Measurements from ENCODE around the gene LRRC3C.
"Not testable (repeated sequence)": the region's sequence is repeated elsewhere in the genome, so short reads cannot be mapped to it uniquely, and the experiment has no call there.

The LRRC3C gene

DNA sequence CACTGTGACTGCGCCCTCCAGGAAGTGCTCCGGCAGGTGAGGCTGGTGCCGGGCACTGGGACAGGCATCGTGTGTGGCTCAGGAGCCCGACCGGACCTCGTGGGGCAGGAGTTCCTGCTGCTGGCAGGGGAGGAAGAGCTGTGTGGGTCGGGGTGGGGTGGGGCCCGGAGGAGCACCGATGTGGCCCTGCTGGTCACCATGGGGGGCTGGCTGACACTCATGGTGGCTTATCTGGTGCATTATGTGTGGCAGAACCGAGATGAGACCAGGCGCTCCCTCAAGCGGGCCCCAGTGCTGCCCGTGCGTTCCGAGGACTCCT lies 16.8 kb downstream of the LRRC3C start:
- H3K27ac ChIP-seq: no peak overlapping the region
- no peak for DNase-seq (ENCODE audit: low read depth, low spot score)

DNA sequence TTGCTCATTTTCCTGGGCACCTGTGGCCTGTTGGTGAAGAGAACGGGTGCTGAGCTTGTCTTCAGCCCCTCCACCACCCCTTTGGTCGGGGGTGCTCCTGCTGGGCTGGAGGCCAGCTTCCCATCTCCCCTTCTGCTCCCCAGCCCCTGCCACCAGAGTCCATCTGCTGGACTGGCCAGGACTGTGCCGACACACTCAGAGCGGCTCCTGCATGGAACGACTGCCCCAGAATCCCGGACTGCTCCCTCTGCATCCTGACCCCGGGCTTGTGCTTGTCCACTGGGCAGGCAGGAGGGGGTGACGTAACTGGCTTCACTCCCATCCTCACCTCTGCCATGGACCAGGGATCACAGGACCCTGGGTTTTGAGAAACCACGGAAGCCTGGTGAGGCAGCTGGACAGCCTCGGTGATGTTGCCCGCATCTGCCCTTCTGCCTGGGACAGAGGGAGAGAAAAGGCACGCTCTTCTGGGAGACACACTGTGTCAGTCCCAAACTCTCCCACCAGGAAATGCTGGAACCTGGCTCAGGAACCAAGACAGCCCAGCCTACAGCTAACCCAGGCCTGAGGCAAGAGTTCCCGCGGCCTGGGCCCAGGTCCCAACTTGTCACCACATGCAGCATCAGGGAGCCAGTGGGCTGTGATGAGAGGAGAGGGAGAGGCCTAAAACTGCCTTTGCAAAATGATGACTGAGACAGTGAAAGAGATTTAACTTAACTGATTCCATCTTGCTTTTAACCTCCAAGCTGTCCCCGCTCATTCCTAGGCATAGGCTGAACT lies 19.2 kb downstream of the LRRC3C start:
- DNase-seq (ENCODE audit: low read depth, low spot score): no peak
- H3K27ac ChIP-seq: no peak overlapping the region

DNA sequence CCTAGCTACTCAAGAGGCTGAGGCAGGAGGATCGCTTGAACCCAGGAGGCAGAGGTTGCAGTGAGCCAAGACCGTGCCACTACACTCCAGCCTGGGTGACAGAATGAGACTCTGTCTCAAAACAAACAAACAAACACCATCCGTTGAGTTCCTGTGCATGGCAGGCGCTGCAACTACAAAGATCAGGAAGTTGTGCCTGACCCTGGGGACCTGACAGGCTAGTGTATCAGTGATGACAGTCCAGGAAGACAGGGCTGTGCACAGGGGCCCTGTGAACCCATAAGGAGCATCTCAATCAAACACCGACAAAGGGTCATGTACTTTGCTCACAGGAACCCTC lies 20.9 kb downstream of the LRRC3C start:
- H3K27ac ChIP-seq; DNase-seq (ENCODE audit: low read depth, low spot score): not testable (repeated sequence)

DNA sequence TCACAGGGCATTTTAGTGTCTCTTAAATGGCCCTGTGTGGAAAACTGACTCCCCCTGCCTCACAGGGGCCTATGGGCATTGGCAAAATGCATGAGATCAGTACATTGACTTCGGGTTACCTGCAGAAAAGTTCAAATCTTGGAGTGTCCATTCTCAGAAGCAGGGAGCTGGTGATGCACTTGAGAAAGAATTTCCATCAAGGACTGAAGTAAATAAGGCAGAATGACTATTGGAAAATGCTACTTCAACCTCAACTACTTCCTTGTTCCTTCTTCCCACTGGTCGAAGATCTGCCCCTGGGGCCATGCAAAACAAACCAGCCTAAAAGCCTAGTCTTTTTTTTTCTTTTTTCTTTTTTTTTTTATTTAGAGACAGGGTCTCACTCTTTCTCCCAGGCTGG lies 21.5 kb downstream of the LRRC3C start:
- no peak overlapping the region for H3K27ac ChIP-seq
- DNase-seq (ENCODE audit: low read depth, low spot score): no peak

DNA sequence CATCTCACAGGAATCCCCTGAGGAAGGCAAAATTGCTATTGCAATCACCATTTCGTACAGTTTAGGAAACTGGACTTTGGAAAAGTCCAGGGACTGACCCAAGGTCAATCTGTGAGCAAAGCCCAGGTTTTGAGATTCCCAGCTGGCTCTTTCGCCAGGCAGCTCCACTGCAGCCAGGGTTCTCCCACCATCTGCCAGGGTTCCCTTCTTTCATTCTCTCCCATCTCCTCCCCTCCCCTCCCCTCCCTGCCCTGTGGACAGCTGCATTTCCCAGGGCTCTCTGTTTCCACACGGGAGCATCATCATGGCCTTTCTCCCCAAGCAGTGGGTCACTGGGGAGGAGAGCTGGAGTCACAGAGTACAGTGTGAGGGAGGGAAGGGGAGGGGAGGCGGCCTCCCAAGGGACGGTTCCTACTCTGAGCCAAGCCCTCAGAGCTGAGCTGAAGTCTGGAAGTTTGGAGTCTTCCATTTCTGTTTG lies 23.4 kb downstream of the LRRC3C start:
- no peak overlapping the region for H3K27ac ChIP-seq
- no peak for DNase-seq (ENCODE audit: low read depth, low spot score)

DNA sequence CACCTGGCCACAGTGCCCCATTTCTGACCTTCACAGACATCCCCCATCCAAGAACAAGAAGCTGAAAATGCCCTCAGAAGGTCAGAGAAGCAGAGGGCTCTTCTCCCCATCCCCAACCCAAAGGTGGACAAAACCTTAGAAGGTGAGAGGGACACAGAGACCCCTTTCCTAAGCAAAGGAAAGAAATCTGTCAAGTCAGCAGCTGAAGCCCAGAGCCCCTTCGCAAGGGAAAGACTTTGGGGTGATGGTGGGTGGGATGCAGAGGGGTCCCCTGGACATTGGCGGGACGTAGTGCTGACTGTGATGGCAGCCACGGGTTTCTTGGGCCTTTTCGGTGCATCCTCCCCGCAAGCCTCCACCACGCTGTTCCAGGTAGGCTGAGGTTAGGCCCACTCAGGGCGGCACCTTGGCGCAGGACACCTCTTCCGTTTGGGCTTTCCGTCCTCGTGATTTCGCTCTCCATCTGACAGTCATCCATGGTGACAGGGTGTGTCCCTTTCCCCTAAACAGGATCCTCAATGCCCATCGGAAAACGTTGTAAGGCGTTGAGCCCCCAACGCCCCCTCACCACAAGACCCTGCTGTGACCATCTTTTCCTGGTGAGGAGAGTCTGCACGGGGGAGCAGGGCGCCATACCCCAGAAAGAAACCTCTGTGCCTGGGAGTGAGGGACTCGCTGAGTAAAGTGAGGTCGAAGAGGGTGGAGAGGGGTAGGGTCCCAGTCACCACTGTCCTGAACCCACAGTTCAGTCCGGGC lies 24.6 kb downstream of the LRRC3C start:
- no peak for DNase-seq (ENCODE audit: low read depth, low spot score)
- H3K27ac ChIP-seq: no peak overlapping the region

DNA sequence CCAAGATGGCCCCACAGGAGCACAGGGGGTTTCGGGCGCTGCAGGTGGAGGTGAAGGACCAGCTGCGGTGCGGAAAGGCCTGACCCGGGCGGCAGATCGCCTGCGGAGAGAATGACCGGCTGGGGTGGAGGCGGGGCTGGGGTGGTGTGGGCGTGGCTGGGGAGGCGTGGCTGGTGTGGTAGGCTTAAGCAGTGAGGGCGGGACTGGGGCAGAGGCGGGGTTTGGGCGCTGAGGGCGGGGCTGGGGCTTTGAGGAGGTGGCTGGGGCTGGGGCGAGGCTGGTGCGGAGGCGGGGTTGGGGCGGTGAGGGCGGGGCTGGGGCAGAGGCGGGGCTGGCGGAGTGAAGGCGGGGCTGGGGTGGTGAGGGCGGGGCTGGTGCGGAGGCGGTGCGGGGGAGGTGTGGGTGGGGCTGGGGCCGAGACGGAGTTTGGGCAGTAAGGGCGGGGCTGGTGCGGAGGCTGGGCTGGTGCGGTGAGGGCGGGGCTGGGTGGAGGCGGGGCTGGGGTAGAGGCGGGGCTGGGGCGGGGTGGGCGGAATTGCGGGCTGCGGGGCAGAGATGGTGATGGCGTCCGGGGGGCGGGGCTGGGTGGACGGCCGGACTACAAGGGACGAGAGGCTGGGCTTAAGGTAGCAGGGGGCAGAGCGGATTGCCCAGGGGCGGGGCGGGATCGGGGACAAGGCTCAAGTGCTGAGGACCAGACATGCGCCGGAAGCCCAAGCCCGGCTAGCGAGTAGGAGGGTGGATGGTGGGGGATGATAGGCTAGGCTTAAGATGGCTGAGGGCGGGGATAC lies 25.3 kb downstream of the LRRC3C start:
- H3K27ac ChIP-seq: no peak overlapping the region

DNA sequence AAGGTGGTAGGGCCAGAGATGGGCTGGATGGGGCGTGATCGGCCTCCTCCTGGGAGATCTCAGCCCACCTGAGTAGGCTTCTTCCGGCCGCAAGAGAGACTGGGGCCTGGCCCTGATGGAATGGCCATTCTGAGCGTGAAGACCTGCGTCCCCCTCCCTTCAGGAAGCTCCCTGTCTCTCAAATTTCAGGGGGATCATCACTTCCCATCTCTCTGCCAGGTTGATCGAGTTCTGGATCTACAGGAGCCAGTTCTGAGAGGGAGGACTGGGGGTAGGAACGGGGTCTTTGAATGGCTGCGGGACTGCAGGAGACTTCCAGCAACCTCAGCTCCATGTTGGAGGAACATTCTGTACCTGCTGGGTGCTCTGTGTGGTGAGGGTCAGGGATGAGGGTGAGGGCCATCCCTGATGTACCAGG lies 25.9 kb downstream of the LRRC3C start:
- H3K27ac ChIP-seq: no peak overlapping the region
- DNase-seq (ENCODE audit: low read depth, low spot score): no peak

More for the DNA sequence above, 25.3 kb downstream of the LRRC3C start:
- peak; percentile 68 for DNase-seq (ENCODE audit: low read depth, low spot score)

DNA sequence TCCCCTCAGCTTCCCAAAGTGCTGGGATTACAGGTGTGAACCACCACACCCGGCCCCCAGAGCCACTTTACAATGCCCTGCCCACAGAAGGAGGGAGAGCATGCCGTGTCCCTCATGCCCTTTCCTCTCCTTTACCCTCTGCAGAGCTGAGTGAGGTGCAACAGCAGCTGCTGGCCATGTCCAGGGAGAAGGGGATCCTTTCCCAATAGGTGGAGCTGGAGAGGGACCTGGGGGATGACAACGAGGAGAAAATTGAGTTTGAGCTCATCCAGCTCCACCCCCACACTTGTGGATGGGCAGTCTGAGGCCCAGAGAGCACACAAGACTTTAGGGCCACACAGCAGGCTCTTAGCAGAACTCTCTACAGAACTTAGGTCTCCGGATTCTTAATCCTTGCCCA lies 27.3 kb downstream of the LRRC3C start:
- no peak overlapping the region for H3K27ac ChIP-seq
- DNase-seq (ENCODE audit: low read depth, low spot score): no peak

DNA sequence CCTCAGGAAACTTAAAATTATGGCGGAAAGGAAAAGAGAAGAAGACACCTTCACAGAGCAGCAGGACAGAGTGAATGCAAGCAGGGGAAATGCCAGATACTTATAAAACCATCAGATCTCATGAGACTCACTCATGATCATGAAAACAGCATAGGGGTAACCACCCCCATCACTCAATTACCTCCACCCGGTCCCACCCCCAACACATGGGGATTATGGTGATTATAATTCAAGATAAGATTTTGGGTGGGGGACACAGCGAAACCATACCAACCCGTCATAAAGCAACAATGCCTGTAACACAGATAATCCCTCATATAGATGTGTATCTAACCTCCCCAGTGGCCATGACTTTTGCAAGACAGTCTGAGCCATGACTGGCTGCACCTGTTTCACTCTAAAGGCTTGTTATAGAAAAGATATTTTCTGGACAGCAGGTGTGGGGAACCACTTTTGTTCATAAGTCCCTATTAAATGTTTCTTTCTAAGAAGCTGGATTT lies 28.2 kb downstream of the LRRC3C start:
- no peak for DNase-seq (ENCODE audit: low read depth, low spot score)
- no peak overlapping the region for H3K27ac ChIP-seq

DNA sequence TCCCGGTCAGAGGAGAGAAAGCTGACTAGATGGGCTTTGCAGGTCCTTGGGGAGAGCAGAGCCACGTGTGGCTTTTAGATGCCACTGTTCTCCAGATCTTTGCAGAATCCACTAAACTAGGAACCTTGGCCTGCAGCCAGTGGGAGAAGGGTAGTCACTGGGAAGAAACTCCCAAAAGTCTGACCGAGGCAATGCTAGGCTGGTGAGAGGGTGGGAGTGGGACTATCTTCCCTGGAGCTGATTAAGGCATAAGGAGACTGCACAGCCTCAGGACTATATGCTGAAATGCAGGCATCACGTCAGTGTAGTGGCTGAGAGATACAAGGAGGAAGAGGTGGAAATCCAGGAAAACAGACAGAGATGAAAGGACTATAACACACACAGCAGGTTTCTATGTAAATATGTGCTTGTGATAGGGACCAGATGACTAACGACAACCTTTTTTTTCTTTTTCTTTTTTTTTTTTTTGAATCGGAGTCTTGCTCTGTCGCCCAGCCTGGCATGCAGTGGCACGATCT lies 33.1 kb downstream of the LRRC3C start:
- DNase-seq (ENCODE audit: low read depth, low spot score): no peak
- H3K27ac ChIP-seq: no peak overlapping the region

DNA sequence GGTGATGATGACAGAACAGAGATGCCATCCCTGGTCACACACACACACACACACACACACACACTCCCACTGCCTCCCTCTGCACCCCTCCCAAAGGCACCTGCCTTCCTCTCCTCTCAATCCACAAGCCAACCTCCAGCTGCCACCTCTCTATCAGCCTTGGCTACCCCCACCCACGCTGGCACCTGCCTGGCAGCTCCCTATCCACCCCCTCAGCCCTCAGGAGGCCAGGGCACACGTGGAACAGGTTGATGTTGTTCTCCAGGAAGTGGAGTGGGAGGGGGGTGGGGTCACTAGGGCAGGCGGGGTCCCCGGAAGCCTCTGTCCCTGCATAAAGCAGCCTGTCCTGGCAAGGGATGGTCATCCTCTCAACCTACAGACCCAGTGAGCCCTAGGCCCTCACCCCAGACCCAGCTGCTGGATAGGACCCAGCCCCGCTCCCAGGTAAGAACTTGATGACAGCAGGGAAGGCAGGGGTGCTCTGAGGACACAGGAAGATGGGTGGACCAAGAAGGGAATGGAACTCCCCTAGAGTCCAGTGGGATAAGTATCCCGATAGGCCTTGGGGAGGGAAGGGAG lies 35.2 kb downstream of the LRRC3C start, which contains the start of gene GSDMA:
Gene GSDMA (plus strand): TSS at position 363 of the 579 bp plus-strand sequence. CDS start 2,684 bp downstream, outside the sequence.
- peak within 1 kb of the TSS; percentile 84 for H3K27ac ChIP-seq
- DNase-seq (ENCODE audit: low read depth, low spot score): no peak

DNA sequence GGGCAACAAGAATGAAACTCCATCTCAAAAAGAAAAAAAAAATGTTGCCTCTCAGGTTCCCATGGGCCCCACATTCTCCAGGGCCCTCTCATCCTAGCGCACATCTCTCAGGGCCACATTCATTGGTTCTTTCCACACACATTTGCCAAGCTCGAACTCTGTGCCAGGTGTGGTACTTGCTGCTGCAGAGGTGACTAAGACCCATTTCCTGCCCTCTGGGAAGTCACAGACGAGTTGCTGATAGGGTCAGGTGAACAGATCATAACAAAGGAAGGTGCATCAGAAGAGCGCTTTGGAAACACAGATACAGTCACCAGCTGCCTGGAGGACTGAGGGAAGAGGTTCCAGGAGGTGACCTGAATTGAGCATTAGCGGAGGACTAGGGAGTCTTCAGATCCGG lies 36.3 kb downstream of the LRRC3C start:
- DNase-seq (ENCODE audit: low read depth, low spot score): peak; percentile 94
- H3K27ac ChIP-seq: peak overlapping the region; percentile 84

DNA sequence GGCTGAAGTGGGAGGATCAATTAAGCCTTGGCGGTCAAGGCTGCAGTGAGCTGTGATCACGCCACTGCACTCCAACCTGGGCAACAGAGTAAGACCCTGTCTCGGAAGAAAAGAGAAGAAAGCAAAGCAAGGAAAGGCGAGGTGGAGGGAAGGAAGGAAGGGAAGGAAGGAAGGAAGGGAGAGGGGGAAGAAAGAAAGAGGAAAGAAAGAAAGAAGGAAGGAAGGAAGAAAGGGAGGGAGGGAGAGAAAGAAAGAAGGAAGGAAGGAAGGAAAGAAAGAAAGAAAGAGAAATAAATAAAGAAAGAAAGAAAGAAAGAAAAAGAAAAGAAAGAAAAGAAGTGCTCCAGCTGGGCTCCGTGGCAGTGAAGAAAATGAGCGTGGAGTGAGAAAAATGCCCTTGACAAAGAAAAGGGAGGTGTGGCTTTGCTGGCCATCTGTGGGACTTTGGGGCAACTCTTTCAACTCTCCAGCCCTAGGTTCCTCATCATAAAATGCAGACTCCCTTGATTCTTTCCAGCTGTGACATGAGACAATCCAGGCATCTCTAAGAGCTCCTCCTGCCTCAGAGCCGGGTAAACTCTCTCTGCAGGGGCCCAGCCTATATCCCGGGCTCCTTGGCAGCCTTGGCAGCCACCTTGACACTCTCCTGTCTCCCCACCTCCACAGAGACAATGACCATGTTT lies 37.6 kb downstream of the LRRC3C start:
- no peak for DNase-seq (ENCODE audit: low read depth, low spot score)
- no peak overlapping the region for H3K27ac ChIP-seq

DNA sequence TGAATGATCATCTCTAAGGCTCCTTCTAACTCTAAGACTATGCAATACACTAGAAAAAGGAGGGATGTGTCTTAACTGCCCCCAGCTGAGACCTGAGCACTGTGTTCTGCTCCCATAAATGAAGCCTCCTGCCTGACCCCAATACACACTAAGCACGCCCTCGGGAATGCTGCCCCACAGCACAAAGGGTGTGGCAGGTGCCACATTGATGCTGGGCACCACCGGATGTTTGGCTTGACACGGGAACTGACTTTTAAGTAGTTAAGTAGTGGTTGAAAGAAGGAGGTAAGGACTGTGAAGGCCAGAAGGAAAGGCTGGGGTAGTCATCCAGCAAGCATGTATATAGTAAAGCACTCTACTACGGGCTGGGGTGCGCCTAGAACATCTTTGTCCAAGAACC lies 39.2 kb downstream of the LRRC3C start:
- peak overlapping the region; percentile 32 for H3K27ac ChIP-seq
- DNase-seq (ENCODE audit: low read depth, low spot score): no peak

DNA sequence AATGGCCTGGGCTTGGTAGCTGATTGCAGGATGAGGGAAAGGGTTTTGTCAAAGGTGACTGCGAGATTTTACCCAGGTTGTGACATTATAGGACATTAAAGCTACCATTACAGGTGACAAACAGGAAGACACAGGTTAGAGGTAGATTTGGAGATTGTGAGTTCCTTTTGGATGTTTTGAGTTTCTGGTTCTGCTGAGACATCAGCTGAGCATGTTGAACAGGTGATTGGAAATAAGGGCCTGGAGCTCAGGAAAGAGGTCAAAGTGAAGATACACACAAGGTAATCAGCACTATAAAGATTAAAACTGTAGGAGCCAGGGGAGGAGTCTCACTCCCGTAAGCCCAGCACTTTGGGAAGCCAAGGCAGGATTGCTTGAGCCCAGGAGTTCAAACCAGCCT lies 41.2 kb downstream of the LRRC3C start:
- no peak overlapping the region for H3K27ac ChIP-seq
- no peak for DNase-seq (ENCODE audit: low read depth, low spot score)

DNA sequence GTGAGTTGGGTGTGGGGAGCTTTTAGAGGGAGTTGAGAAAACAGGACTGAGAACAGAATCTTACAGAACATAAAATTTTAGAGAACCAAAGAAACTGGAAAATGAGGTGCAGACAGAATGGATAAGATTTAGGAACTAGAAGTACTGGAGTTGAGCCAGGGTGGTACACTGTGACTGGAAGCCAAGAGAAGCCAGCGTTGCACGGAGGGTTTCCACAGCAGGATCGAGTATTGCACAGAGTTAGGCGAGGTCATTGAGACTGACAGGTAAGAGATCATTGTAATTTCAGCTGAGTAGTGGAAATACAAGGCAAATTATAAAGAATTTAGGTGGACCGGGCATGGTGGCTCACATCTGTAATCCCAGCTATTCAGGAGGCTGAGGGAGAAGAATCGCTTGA lies 41.8 kb downstream of the LRRC3C start:
- DNase-seq (ENCODE audit: low read depth, low spot score): no peak
- no peak overlapping the region for H3K27ac ChIP-seq

DNA sequence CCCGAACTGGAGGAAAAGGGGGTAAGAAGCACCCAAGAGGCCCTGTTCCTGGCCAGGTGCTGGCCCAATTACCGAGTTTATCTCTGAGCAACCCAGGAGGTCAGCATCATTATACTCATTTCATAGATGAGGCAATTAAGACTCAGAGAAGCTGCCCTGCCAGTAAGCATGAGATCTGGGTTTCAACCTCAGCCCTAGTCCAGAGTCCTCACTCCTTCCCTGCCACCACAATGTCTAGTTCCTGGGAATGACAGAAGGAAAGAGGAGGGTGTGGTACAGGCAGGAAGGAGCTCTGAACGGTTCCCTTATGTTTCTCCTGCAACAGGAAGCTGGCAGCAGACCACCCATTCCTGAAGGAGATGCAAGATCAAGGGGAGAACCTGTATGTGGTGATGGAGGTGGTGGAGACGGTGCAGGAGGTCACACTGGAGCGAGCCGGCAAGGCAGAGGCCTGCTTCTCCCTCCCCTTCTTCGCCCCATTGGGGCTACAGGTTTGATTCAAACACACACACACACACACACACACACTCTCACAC lies 42.7 kb downstream of the LRRC3C start:
- no peak overlapping the region for H3K27ac ChIP-seq
- no peak for DNase-seq (ENCODE audit: low read depth, low spot score)

DNA sequence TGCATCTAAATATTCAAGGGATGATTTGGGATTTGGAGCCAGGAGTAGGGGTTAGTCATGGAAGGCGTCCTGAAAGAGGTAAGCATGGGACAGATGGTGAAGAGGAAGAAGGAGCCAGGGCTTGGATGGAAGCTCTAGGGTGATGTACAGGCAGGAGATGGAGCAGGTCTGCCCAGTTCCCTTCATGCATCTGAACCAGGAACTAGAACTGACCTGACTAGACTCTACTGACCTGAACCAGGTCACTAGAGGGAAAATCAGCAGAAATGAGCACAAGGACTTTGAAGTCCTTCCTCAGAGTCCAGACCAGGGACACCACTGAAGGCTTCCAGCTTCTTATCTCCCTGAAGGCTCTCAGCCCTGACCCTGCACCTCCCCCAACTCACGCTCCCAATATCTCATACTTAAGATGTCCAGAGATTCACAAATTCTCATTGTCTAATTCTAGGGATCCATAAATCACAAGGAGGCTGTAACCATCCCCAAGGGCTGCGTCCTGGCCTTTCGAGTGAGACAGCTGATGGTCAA lies 43.6 kb downstream of the LRRC3C start:
- no peak for DNase-seq (ENCODE audit: low read depth, low spot score)

More for the DNA sequence above, 43.6 kb downstream of the LRRC3C start:
- no peak overlapping the region for H3K27ac ChIP-seq

Data from epithelial cell of prostate (primary cell).